HuH-7.5 (cell line): Measurements from ENCODE around the gene ARHGEF35.
"Not testable (repeated sequence)": the region's sequence is repeated elsewhere in the genome, so short reads cannot be mapped to it uniquely, and the experiment has no call there.

Source experiments
- DNase-seq: peaks from one replicate; pipeline ENCODE4 v3.0.0; 2011; ENCODE audit warnings: low spot score

ARHGEF35 gene

GRCh38 chr7:144178380-144179164 is 17.1 kb downstream of the ARHGEF35 start:
- not testable (repeated sequence) for DNase-seq

- DNase-seq = no peak
Measured at GRCh38 chr7:144174613-144175012, 21.0 kb downstream of the ARHGEF35 start.

DNA sequence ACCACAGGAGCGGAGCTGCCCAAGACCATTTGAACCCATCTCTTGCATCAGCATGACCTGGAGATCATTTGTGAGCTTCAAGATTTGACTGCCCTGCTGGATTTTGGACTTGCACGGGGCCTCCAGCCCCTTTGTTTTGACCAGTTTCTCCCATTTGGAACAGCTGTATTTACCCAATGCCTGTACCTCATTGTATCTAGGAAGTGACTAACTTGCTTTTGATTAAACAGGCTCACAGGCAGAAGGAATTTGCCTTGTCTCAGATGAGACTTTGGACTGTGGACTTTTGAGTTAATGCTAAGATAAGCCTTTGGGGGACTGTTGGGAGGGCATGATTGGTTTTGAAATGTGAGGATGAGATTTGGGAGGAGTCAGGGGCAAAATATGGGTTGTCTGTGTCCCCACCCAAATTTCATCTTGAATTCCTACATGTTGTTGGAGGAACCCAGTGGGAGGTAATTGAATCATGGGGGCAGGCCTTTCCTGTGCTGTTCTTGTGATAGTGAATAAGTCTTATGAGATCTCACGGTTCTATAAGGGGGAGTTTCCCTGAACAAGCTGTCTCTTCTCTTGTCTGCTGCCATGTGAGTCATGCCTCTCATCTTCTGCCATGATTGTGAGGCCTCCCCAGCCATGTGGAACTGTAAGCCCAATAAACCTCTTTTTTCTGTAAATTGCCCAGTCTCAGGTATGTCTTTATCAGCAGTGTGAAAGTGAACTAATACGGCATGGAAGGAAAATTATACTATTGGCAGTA is 23.9 kb downstream of the ARHGEF35 start:
- not testable (repeated sequence) for DNase-seq

GRCh38 chr7:144164784-144165183 is 30.8 kb downstream of the ARHGEF35 start:
- no peak for DNase-seq

- no peak for DNase-seq
Measured at GRCh38 chr7:144158861-144159260, 36.8 kb downstream of the ARHGEF35 start.

GRCh38 chr7:144148224-144148827 is 47.3 kb downstream of the ARHGEF35 start:
- DNase-seq = no peak

DNA sequence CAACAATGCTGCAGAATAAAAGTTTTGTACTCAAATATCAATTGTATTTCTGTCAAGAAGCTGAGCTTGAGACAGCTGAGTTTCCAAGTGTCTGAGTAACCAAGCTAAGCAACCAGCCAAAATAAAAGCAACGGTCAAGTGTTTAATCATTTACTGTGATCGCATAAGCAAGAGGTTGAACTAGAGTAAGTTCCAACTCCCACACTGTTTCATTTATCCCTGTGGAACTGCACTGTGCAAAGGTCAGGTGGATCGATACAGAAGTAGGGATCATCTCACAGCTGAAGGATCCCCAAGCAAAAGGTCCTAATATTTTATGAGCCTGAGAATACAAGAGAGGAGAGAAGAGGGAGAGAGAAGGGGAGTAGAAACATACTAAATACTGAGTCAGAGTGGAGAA is 51.2 kb downstream of the ARHGEF35 start:
- no peak for DNase-seq

GRCh38 chr7:144142187-144142586 is 53.4 kb downstream of the ARHGEF35 start:
- DNase-seq = no peak

- no peak for DNase-seq
Measured at GRCh38 chr7:144137501-144137900, 58.1 kb downstream of the ARHGEF35 start.
